Nephron (organoid): ENCODE measurements around the gene AAK1.

Experiments
- H3K27ac Mint-ChIP-seq, 3 experiments: 2 replicates each; pipeline ENCODE4 v1.8.0; 2020; ENCODE audit warnings: mixed read lengths in 3 of 3, mild to moderate bottlenecking in 2 of 3, moderate library complexity in 1 of 3
- H3K27me3 Mint-ChIP-seq: 2 replicates; pipeline ENCODE4 v1.8.0; 2021; ENCODE audit warnings: low read depth, mild to moderate bottlenecking, moderate library complexity, mixed read lengths
- H3K36me3 Mint-ChIP-seq: 2 replicates; pipeline ENCODE4 v1.8.0; 2020; ENCODE audit warnings: low read depth, mixed read lengths
- H3K4me1 Mint-ChIP-seq: 2 replicates; pipeline ENCODE4 v1.8.0; 2020; ENCODE audit warnings: mixed read lengths
- H3K4me3 Mint-ChIP-seq, 3 experiments: 2 replicates each; pipeline ENCODE4 v1.8.0; 2020; ENCODE audit warnings: mild to moderate bottlenecking in 3 of 3, mixed read lengths in 3 of 3, moderate library complexity in 2 of 3
- H3K9me3 Mint-ChIP-seq: 2 replicates; pipeline ENCODE4 v1.8.0; 2020; ENCODE audit warnings: mixed read lengths
- CTCF ChIP-seq, 3 experiments: fragments of 200-600 bp; sonication (generic); IDR thresholded peaks; one replicate each; pipeline ENCODE4 v1.5.0; 2021; ENCODE audit warnings: antibody characterized with exemption in 3 of 3; ENCODE audit not compliant: unreplicated experiment in 3 of 3

Gene AAK1

GRCh38 chr2:69638630-69639029, 4.9 kb downstream of the AAK1 start:
- Mint-ChIP-seq H3K27me3 (no peaks in the 10 kb centered on the region), H3K4me3 (no peak overlapping the region), H3K9me3 (no peaks in the 10 kb centered on the region), H3K4me1 (peaks cover 36% of the 10 kb centered on the region), H3K27ac (no peak overlapping the region), H3K36me3 (peaks cover 20% of the 10 kb centered on the region)
- no peak for TF ChIP-seq CTCF (IDR thresholded peaks at IDR 0.05; ENCODE audit: unreplicated experiment in 3 of 3)

GRCh38 chr2:69637923-69638322, 5.6 kb downstream of the AAK1 start:
- Mint-ChIP-seq H3K36me3 (peaks cover 20% of the 10 kb centered on the region), H3K4me3 (no peak overlapping the region), H3K27me3 (no peaks in the 10 kb centered on the region), H3K4me1 (peaks cover 36% of the 10 kb centered on the region), H3K27ac (no peak overlapping the region), H3K9me3 (no peaks in the 10 kb centered on the region)
- TF ChIP-seq CTCF (IDR thresholded peaks at IDR 0.05; ENCODE audit: unreplicated experiment in 3 of 3) = no peak

- peaks cover 20% of the 10 kb centered on the region for H3K36me3 Mint-ChIP-seq
- H3K27me3 Mint-ChIP-seq = no peaks in the 10 kb centered on the region
- H3K27ac Mint-ChIP-seq = no peak overlapping the region
- no peak for TF ChIP-seq CTCF (IDR thresholded peaks at IDR 0.05; ENCODE audit: unreplicated experiment in 3 of 3)
- H3K4me3 Mint-ChIP-seq = no peak overlapping the region
- H3K4me1 Mint-ChIP-seq = peaks cover 24% of the 10 kb centered on the region
- no peaks in the 10 kb centered on the region for H3K9me3 Mint-ChIP-seq
These were observed 7.1 kb downstream of the AAK1 start for GRCh38 chr2:69636395-69636794.

GRCh38 chr2:69635432-69635831, 8.1 kb downstream of the AAK1 start:
- Mint-ChIP-seq H3K27ac (no peak overlapping the region), H3K36me3 (peaks cover 17% of the 10 kb centered on the region), H3K4me1 (peaks cover 15% of the 10 kb centered on the region), H3K9me3 (no peaks in the 10 kb centered on the region), H3K4me3 (no peak overlapping the region), H3K27me3 (no peaks in the 10 kb centered on the region)
- no peak for TF ChIP-seq CTCF (IDR thresholded peaks at IDR 0.05; ENCODE audit: unreplicated experiment in 3 of 3)

- TF ChIP-seq CTCF (IDR thresholded peaks at IDR 0.05; ENCODE audit: unreplicated experiment in 3 of 3) = no peak
- peaks cover 4% of the 10 kb centered on the region for H3K4me1 Mint-ChIP-seq
- H3K4me3 Mint-ChIP-seq = no peak overlapping the region
- H3K36me3 Mint-ChIP-seq = peaks cover 14% of the 10 kb centered on the region
- no peaks in the 10 kb centered on the region for H3K27me3 Mint-ChIP-seq
- H3K27ac Mint-ChIP-seq = no peak overlapping the region
- H3K9me3 Mint-ChIP-seq = no peaks in the 10 kb centered on the region
These were observed 9.2 kb downstream of the AAK1 start for GRCh38 chr2:69634196-69634821.

- Mint-ChIP-seq H3K9me3 (no peaks in the 10 kb centered on the region), H3K36me3 (no peaks in the 10 kb centered on the region), H3K27me3 (no peaks in the 10 kb centered on the region), H3K4me3 (no peak overlapping the region), H3K4me1 (no peaks in the 10 kb centered on the region), H3K27ac (no peak overlapping the region)
- no peak for TF ChIP-seq CTCF (IDR thresholded peaks at IDR 0.05; ENCODE audit: unreplicated experiment in 3 of 3)
These were observed 12.1 kb downstream of the AAK1 start for GRCh38 chr2:69631402-69631801.
